ENCODE results near the gene ADIG. TPM values are rescaled to one million over a fixed set of nuclear protein-coding genes. Genes with fewer than 3 reads are reported as not detected.

ADIG gene
- total and polyA plus RNA-seq, 2 of the 8 experiments (the other 6 are each of a cell fraction or from before 2014, with no cell fraction given): not detected

GRCh38 chr20:38583306-38583705, 2.3 kb downstream of the ADIG start:
- Histone ChIP-seq H3K14ac (ENCODE audit: insufficient read length) (no peak overlapping the region), H2BK12ac (ENCODE audit: low read depth, low read length) (no peak overlapping the region), H3K27ac (ENCODE audit: low read depth, low read length) (no peak overlapping the region), H2AFZ (ENCODE audit: low read length) (no peak overlapping the region), H2BK120ac (replicated peaks; ENCODE audit: low read depth, low read length) (no peak overlapping the region), H3K4me1 (replicated peaks in 1 of 4; ENCODE audit: control insufficient read depth in 3 of 4, insufficient read depth in 4 of 4, low read length in 3 of 4) (peaks cover 0 to 5% (median under 1%) of the 10 kb centered on the region in 4 experiments; a peak in 2 of 7 replicates), H3K4me3 (ENCODE audit: extremely low read depth in 1 of 4, insufficient read depth in 2 of 4, low read depth in 3 of 4, low read length in 4 of 4) (no peak overlapping the region), H3K79me1 (ENCODE audit: low read depth, low read length) (no peaks in the 10 kb centered on the region), H4K20me1 (replicated peaks in 1 of 2; ENCODE audit: control insufficient read depth in 1 of 2, insufficient read depth in 2 of 2, low read length in 2 of 2) (no peaks in the 10 kb centered on the region), H2AK5ac (ENCODE audit: low read depth, low read length) (no peak overlapping the region), H3K23me2 (ENCODE audit: low read depth, low read length) (no peaks in the 10 kb centered on the region), H2BK5ac (ENCODE audit: low read depth, low read length) (no peak overlapping the region), H4K8ac (ENCODE audit: extremely low read depth, insufficient read depth, low read length) (no peak overlapping the region), H3K27me3 (replicated peaks in 1 of 4; ENCODE audit: control insufficient read depth in 3 of 4, extremely low read depth in 1 of 4, insufficient read depth in 3 of 4, low read length in 3 of 4) (no peaks in the 10 kb centered on the region), H4K91ac (replicated peaks; ENCODE audit: insufficient read length, low read length) (no peak overlapping the region), H3K23ac (ENCODE audit: insufficient read length) (no peak overlapping the region), H4K5ac (ENCODE audit: insufficient read length, low read depth, low read length) (no peak overlapping the region), H2BK15ac (ENCODE audit: low read length) (no peak overlapping the region), H3K36me3 (ENCODE audit: control insufficient read depth in 2 of 4, insufficient read depth in 4 of 4, low read length in 3 of 4) (no peaks in the 10 kb centered on the region), H2BK20ac (ENCODE audit: low read length) (no peak overlapping the region), H3K18ac (ENCODE audit: extremely low read depth, low read length) (no peak overlapping the region), H3K56ac (replicated peaks; ENCODE audit: insufficient read length, low read depth, low read length) (no peak overlapping the region), H3K9ac (replicated peaks in 1 of 4; ENCODE audit: extremely low read depth in 1 of 4, low read depth in 3 of 4, low read length in 3 of 4) (no peak overlapping the region), H3K4ac (replicated peaks; ENCODE audit: insufficient read length, low read depth, low read length) (no peak overlapping the region), H3K79me2 (ENCODE audit: control insufficient read depth in 1 of 2, insufficient read depth in 2 of 2, low read length in 2 of 2) (no peaks in the 10 kb centered on the region), H3K9me3 (ENCODE audit: insufficient read depth in 2 of 2, low read depth in 1 of 2, low read length in 1 of 2) (no peaks in the 10 kb centered on the region), H3K4me2 (ENCODE audit: insufficient read depth in 1 of 2, low read depth in 2 of 2, low read length in 2 of 2) (no peak overlapping the region)
- CTCF ChIA-PET (ENCODE audit: partially characterized antibody): no interaction called here
- WGBS, 2 experiments (ENCODE audit: extremely low coverage in 1 of 2, insufficient coverage in 1 of 2, insufficient read length in 1 of 2, insufficient replicate concordance in 2 of 2, low coverage in 1 of 2, low lambda C conversion rate in 2 of 2, missing lambda C conversion rate in 1 of 2): 85% methylated on average over 4 of the region's 4 CpGs; no CpG with 5 or more reads in 1 of the 2 experiments
- DNase-seq (ENCODE audit: low read depth in 1 of 2, low spot score in 2 of 2) (no peak), FAIRE-seq (no peak)
- TF ChIP-seq TEAD4 (IDR thresholded peaks at IDR 0.05; ENCODE audit: low read depth, low read length): no peak
- TF ChIP-seq POU5F1 (IDR thresholded peaks at IDR 0.05; ENCODE audit: low read depth, low read length): no peak
- no peak for TF ChIP-seq ZNF274 (IDR thresholded peaks at IDR 0.05; ENCODE audit: borderline replicate concordance, extremely low read depth, low read length)
- TF ChIP-seq RBBP5 (IDR thresholded peaks at IDR 0.05; ENCODE audit: borderline replicate concordance, low read depth, low read length): no peak
- no peak for TF ChIP-seq BRCA1 (IDR thresholded peaks at IDR 0.05; ENCODE audit: low read depth, low read length)
- no peak for TF ChIP-seq TAF1 (IDR thresholded peaks at IDR 0.05; ENCODE audit: low read depth, low read length)
- TF ChIP-seq TBP (IDR thresholded peaks at IDR 0.05; ENCODE audit: low read depth, low read length): no peak
- TF ChIP-seq FOSL1 (IDR thresholded peaks at IDR 0.05; ENCODE audit: insufficient read depth, low read depth, low read length): no peak
- POLR2A ChIA-PET (ENCODE audit: partially characterized antibody): no interaction called here
